Esophagus (tissue), 2 donors: Measurements from ENCODE around the gene COL15A1. TPM values are rescaled to one million over a fixed set of nuclear protein-coding genes. Genes with fewer than 3 reads are reported as not detected.

Experiments used
- H3K27ac ChIP-seq, 2 donors: one replicate each; pipeline ENCODE4 v1.5.1; 2013; ENCODE audit warnings: low read depth in 2 of 2, mild to moderate bottlenecking in 2 of 2, inconsistent platforms in 1 of 2, low read length in 1 of 2, moderate library complexity in 1 of 2
- H3K27me3 ChIP-seq, 2 donors: one replicate each; pipeline ENCODE4 v1.6.1; 2013; ENCODE audit warnings: low read length in 2 of 2, control low read depth in 1 of 2, mild to moderate bottlenecking in 1 of 2; ENCODE audit not compliant: insufficient read depth in 2 of 2, control insufficient read depth in 1 of 2
- H3K36me3 ChIP-seq, 2 donors: one replicate each; pipeline ENCODE4 v1.6.1; 2013; ENCODE audit warnings: low read length in 1 of 2; ENCODE audit not compliant: control insufficient read depth in 2 of 2, insufficient read depth in 2 of 2
- H3K4me1 ChIP-seq, 2 donors: one replicate each; pipeline ENCODE4 v1.6.1; 2013; ENCODE audit warnings: low read length in 1 of 2; ENCODE audit not compliant: control insufficient read depth in 2 of 2, insufficient read depth in 2 of 2
- H3K4me3 ChIP-seq, 2 donors: one replicate each; pipeline ENCODE4 v1.5.1; 2013; ENCODE audit warnings: low read length in 2 of 2, mild to moderate bottlenecking in 2 of 2, low read depth in 1 of 2, moderate library complexity in 1 of 2
- H3K9me3 ChIP-seq, 2 donors: one replicate each; pipeline ENCODE4 v1.6.1; 2013; ENCODE audit warnings: mild to moderate bottlenecking in 2 of 2, low read depth in 1 of 2, low read length in 1 of 2, moderate library complexity in 1 of 2; ENCODE audit not compliant: control insufficient read depth in 2 of 2, insufficient read depth in 1 of 2
- WGBS, 2 donors: extraction: QIAGEN DNeasy Blood & Tissue Kit; methylation state at CpG; one replicate each; pipeline ENCODE4 v1.1.7; 2013; 5-methylcytosine and 5-hydroxymethylcytosine counted together
- polyA plus RNA-seq, 2 donors: library from polyadenylated mRNA; stranded (reverse); fragments of 200-250 nt; gene quantifications; one replicate each; pipeline ENCODE4 v1.2.3, GENCODE V29; 2013
- donor health status: healthy with polysubstance abuse.
- donor health status: Bipolar disorder and iron deficiency.

COL15A1 gene
- polyA plus RNA-seq, 2 donors = 5.2 to 7.3 TPM

DNA sequence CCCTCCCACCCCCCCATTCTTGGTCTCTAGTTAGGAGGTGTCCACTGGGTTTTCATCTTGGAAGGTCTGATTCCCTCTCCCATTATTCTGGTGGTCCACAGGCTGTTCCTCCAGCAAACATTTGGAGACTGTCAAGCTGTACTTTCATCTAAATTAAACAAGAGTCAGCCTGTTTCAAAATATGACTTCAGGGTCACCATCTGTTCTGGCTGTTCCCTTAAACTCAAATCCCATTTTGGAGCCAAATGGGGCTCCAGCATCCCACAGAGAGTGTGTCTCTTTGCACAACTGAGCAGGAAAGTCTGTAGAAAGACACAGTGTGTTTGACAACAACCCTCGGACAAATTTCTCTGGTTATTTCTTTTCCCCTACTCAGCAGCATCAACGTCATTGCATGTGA lies 20.5 kb downstream of the COL15A1 start:
- Histone ChIP-seq H3K9me3 (peaks cover 0 to 4% of the 10 kb centered on the region in 2 donors), H3K4me3 (no peak overlapping the region), H3K4me1 (peaks cover 0 to 2% of the 10 kb centered on the region in 2 donors), H3K36me3 (no peaks in the 10 kb centered on the region), H3K27me3 (no peaks in the 10 kb centered on the region), H3K27ac (peak overlapping the region in 1 of 2 donors; percentile 48)
- 59 to 63% methylated on average over 2 of the region's 2 CpGs for WGBS, 2 donors

DNA sequence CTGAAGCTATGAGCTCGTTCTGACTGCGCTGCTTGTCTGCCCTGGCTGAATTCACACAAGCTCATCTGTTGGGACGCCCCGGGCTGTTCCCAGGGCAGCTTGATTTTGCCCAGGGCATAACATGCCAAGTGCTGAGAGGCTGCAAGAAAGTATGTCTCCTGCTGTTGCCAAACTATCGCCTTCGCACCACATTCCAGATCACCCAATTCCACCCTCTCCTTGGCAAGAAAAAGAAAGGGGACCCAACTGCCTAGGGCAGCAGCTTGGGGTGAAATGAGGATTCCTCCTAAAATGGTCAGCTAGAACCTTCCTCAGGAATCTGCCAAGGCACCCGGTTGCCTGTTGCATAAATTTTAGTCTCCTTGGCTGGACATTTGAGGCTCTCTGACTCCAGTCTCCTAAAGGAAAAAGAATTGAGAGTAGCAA lies 21.2 kb downstream of the COL15A1 start:
- H3K9me3 ChIP-seq = peaks cover 0 to 4% of the 10 kb centered on the region in 2 donors
- H3K36me3 ChIP-seq = no peaks in the 10 kb centered on the region
- no peak overlapping the region for H3K4me3 ChIP-seq
- peak overlapping the region; percentile 49 to 83 for H3K27ac ChIP-seq
- no peaks in the 10 kb centered on the region for H3K27me3 ChIP-seq
- H3K4me1 ChIP-seq = peaks cover 0 to 2% of the 10 kb centered on the region in 2 donors
- 73 to 79% methylated on average over 7 of the region's 7 CpGs for whole genome bisulfite sequencing, 2 donors

DNA sequence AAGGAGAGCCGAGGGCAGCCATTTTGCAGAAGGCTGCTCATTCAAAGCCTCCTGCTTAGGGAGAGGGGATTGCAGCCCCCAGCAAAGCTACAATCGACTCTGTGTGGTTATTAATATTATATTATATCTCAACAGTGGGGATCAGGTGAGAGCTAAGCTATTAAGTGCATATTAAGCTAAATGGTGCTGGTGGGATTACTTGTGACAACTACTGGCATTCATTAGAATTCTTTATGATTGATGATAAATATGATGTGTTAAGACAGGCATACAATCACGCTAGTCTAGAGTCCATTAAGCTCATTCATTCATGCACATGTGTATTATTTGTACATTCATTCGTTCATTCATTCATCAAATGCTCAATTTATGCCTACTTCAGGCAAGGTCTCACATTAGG lies 23.0 kb downstream of the COL15A1 start:
- WGBS, 2 donors = 67 to 68% methylated on average over 4 of the region's 4 CpGs
- Histone ChIP-seq H3K27me3 (no peaks in the 10 kb centered on the region), H3K36me3 (no peaks in the 10 kb centered on the region), H3K4me1 (peaks cover 0 to 2% of the 10 kb centered on the region in 2 donors), H3K9me3 (peaks cover 0 to under 1% of the 10 kb centered on the region in 2 donors), H3K4me3 (no peak overlapping the region), H3K27ac (no peak overlapping the region)

DNA sequence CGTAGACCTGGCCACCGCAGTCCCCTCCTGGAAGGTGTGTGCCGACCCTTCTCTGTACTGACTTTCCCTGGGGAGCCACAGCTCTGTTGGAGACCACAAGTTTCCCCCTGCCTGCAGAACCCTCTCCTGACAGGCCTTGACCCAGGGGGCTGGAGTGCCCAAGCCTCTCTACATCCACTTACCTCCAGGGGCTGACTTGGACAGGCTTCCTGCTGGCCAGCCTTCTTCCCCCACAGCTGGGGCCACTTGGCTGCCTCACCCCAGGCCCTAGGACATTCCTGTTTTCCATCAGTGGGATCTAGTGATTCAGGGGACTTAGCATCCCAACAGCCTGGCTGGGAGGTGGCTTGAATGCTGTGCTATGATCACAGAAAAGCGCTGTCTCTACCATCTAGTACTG lies 23.6 kb downstream of the COL15A1 start:
- 91 to 95% methylated on average over 4 of the region's 4 CpGs for WGBS, 2 donors

DNA sequence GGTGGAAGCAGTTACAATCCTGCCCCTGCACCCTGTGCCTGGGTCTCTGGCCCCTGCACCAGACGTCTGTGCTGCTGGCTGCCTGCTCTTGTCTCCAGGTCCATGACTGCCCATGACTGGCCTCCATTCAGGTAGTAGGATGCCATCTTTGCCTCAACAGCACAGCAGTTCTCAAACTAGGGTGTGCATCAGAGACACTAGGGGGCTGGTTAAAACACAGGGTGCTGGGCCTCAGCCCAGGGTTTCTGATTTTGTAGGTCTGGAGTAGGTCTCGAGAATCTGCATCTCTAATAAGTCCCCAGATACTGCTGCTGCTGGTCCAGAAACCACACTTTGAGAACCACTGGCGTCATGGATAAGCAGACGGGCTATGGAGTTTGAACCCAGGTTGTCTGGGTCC lies 24.0 kb downstream of the COL15A1 start:
- 85 to 94% methylated on average over 4 of the region's 4 CpGs for WGBS, 2 donors
- H3K9me3 ChIP-seq = no peaks in the 10 kb centered on the region
- no peaks in the 10 kb centered on the region for H3K36me3 ChIP-seq
- no peaks in the 10 kb centered on the region for H3K27me3 ChIP-seq
- no peak overlapping the region for H3K4me3 ChIP-seq
- peaks cover 0 to 2% of the 10 kb centered on the region in 2 donors for H3K4me1 ChIP-seq
- no peak overlapping the region for H3K27ac ChIP-seq

More for the DNA sequence above, 23.6 kb downstream of the COL15A1 start:
- H3K4me1 ChIP-seq = peaks cover 0 to 2% of the 10 kb centered on the region in 2 donors
- H3K4me3 ChIP-seq = no peak overlapping the region
- H3K36me3 ChIP-seq = no peaks in the 10 kb centered on the region
- peak overlapping the region in 1 of 2 donors; percentile 11 for H3K27ac ChIP-seq
- no peaks in the 10 kb centered on the region for H3K9me3 ChIP-seq
- H3K27me3 ChIP-seq = no peaks in the 10 kb centered on the region

DNA sequence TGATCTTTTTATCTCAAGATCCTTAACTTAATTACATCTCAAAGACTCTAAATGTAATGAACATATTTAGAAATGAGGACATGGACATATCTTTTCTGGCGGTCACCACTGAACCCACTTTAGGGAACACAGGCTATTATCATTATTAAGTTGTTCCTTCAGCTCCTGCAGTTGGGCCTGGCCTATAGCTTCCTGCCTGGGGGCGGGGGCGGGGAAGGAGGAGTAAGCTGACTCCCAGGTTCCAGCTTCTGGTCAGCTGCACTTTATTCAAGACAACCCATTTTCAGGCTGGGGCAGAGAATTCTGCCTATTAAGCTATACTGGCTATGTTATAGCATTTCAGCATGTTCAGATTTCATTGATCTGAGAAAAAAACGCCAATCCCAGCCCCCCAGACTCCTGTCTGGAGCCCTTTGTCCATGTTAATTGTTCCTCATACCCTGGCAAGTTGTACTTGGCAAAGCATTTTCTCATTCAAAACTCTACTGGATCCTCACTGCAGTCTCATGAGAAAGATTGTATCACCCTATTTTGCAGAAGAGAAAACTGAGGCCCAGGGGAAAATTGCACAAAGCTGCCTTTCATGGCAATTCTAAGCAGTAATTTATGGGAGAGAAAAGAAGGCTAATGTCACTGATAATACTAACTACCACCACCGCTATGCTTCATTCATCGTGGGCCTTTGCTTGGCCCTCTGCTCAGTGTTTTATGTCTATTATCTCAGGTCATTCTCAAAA lies 25.1 kb downstream of the COL15A1 start:
- no peaks in the 10 kb centered on the region for H3K27me3 ChIP-seq
- H3K4me1 ChIP-seq = peaks cover 0 to 2% of the 10 kb centered on the region in 2 donors
- H3K36me3 ChIP-seq = no peaks in the 10 kb centered on the region
- no peaks in the 10 kb centered on the region for H3K9me3 ChIP-seq
- WGBS, 2 donors = 88 to 90% methylated on average over 6 of the region's 6 CpGs
- no peak overlapping the region for H3K4me3 ChIP-seq
- H3K27ac ChIP-seq = no peak overlapping the region

DNA sequence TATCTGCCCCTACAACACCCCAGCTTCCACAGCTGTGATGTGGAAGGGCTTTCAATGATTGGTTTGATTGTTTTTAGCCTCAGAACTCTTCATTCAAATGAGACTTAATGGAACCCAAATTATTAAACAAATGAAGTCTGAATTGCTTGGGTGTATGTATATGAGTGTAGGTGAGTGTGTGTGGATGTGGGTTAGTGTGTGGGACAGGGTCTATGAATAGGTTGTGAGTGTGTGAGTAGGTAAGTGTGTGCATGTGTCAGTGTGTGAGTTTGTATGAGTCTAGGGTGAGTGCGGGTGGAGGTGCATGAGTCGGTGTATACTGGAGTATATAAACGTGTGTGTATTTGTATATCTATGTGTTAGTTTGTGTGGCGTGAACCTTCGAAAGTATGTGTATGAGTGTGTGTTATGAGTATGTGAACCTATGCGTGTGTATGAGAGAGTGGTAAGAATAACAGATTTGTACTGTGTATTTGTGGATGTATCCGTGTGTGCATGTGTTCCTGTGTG lies 26.9 kb downstream of the COL15A1 start:
- H3K36me3 ChIP-seq = no peaks in the 10 kb centered on the region
- H3K4me1 ChIP-seq = peaks cover under 1 to 7% of the 10 kb centered on the region in 2 donors
- no peak overlapping the region for H3K4me3 ChIP-seq
- H3K27ac ChIP-seq = peak overlapping the region in 1 of 2 donors; percentile 28
- H3K9me3 ChIP-seq = no peaks in the 10 kb centered on the region
- WGBS, 2 donors = 88 to 91% methylated on average over 7 of the region's 7 CpGs
- H3K27me3 ChIP-seq = no peaks in the 10 kb centered on the region

DNA sequence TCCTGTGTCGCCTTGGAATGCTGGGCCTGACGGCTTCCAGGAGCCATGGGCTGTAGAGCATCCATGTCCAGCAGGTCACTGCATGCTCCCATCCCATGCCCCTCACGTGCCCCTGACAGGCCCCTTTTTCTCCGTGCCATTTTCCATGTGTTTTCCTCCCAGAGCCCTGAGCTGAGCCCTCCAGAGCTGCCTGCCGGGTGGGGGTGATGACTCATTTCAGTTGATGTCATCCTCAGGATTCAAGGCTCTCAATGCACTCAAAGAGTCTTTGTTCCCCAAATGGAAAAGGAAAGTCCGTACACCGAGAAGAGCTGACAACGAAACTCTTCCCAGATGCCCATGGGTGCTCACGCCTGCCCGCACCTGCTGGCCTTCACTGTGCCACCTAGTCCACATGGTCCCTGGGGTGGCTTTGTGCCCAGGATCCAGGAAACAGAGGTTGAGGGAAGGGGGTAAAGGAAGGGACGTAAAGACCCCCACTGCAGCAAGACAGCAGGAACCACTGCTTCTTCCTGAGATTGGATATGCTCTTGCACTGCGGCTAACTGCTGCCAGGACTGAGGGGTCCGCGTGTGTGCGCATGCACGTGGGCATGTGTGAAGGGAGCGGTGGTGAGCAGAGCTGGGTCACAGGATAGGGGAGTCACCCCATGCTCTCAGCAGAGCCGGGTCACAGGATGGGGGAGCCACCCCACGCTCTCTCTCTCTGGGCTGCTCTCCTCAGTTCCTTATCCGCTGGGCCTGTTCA lies 27.6 kb downstream of the COL15A1 start:
- Histone ChIP-seq H3K36me3 (no peaks in the 10 kb centered on the region), H3K4me1 (peaks cover 0 to 7% of the 10 kb centered on the region in 2 donors), H3K9me3 (no peaks in the 10 kb centered on the region), H3K4me3 (no peak overlapping the region), H3K27me3 (no peaks in the 10 kb centered on the region), H3K27ac (peak overlapping the region; percentile 11 to 42)
- WGBS, 2 donors = 72 to 79% methylated on average over 20 of the region's 20 CpGs

DNA sequence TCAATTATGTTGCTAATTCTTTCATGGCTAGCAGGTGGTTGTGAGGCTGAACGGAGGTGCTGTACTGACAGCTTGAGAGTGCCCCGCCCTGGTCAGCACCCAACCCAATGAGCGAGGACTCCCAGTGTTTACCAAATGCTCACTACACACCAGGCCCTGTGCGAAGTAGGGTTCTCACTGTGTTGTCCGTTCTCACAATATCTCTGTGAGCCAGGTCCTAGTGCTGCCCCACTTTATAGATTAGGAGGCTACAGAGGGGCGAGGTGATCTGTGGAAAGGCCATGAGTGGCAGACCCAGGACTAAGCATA lies 28.2 kb downstream of the COL15A1 start:
- Histone ChIP-seq H3K36me3 (no peaks in the 10 kb centered on the region), H3K27ac (peak overlapping the region in 1 of 2 donors; percentile 16), H3K9me3 (no peaks in the 10 kb centered on the region), H3K4me3 (no peak overlapping the region), H3K27me3 (no peaks in the 10 kb centered on the region), H3K4me1 (peaks cover 0 to 7% of the 10 kb centered on the region in 2 donors)
- 87 to 89% methylated on average over 6 of the region's 6 CpGs for WGBS, 2 donors
